ENCODE data around the gene TRHDE.

Gene TRHDE, protein sequence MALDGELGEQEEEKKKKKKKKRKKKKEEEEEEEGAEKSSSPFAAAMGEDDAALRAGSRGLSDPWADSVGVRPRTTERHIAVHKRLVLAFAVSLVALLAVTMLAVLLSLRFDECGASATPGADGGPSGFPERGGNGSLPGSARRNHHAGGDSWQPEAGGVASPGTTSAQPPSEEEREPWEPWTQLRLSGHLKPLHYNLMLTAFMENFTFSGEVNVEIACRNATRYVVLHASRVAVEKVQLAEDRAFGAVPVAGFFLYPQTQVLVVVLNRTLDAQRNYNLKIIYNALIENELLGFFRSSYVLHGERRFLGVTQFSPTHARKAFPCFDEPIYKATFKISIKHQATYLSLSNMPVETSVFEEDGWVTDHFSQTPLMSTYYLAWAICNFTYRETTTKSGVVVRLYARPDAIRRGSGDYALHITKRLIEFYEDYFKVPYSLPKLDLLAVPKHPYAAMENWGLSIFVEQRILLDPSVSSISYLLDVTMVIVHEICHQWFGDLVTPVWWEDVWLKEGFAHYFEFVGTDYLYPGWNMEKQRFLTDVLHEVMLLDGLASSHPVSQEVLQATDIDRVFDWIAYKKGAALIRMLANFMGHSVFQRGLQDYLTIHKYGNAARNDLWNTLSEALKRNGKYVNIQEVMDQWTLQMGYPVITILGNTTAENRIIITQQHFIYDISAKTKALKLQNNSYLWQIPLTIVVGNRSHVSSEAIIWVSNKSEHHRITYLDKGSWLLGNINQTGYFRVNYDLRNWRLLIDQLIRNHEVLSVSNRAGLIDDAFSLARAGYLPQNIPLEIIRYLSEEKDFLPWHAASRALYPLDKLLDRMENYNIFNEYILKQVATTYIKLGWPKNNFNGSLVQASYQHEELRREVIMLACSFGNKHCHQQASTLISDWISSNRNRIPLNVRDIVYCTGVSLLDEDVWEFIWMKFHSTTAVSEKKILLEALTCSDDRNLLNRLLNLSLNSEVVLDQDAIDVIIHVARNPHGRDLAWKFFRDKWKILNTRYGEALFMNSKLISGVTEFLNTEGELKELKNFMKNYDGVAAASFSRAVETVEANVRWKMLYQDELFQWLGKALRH

GRCh38 chr12:72272091-72272661, at the start of gene TRHDE:
TSS of gene TRHDE (plus strand) at chr12:72272370. CDS start at chr12:72272644, 274 bp downstream.
- peak; percentile 80 for DNase-seq (ENCODE audit: low spot score)

DNA sequence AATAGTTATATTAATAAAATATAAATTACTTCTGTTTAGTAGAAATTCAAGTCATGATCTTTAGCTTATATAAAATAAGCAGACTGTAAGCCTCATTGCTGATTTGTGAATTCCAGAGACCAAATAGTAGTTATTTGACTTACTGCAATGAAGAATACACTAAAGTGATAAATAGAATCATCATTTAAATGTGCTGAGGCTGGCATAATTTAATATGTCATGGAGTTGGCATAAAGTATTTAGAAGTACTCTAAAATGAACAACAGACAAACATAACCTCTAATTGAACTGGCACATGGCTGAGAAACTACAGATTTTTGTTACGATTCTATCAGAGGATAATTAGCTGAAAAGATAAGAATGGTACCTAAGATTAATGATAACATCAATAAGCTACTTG, 45.7 kb upstream of the TRHDE start:
- no peak for DNase-seq (ENCODE audit: low spot score)

- no peak for DNase-seq (ENCODE audit: low spot score)
Measured at GRCh38 chr12:72228424-72228823, 43.7 kb upstream of the TRHDE start.

DNA sequence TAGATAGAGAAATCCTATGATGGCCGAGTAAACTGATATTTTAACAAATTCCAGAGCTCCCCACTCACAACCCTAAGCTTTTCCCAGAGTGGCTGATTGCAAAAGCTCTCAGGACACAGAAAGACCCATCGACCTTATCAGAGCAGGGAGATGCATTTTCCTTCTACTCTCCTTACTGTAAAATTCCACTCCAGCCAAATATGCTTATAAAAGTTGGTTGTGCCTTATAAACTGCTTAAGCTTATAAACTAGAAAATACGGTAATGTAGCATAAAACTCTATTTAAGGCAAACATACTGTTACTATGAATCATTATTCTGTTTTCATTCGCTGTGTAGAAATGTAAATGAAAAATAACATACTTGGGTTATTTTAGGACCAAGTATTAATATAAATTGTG, 41.6 kb upstream of the TRHDE start:
- DNase-seq (ENCODE audit: low spot score) = no peak

GRCh38 chr12:72234886-72235285, 37.3 kb upstream of the TRHDE start:
- DNase-seq (ENCODE audit: low spot score) = no peak

- no peak for DNase-seq (ENCODE audit: low spot score)
Measured at GRCh38 chr12:72236071-72236705, 36.0 kb upstream of the TRHDE start.

- DNase-seq (ENCODE audit: low spot score) = no peak
Measured at GRCh38 chr12:72241552-72241951, 30.6 kb upstream of the TRHDE start.

GRCh38 chr12:72242946-72243345, 29.2 kb upstream of the TRHDE start:
- no peak for DNase-seq (ENCODE audit: low spot score)

- DNase-seq (ENCODE audit: low spot score) = no peak
Measured at GRCh38 chr12:72246370-72246769, 25.8 kb upstream of the TRHDE start.

GRCh38 chr12:72250346-72250745, 21.8 kb upstream of the TRHDE start:
- DNase-seq (ENCODE audit: low spot score) = no peak

DNA sequence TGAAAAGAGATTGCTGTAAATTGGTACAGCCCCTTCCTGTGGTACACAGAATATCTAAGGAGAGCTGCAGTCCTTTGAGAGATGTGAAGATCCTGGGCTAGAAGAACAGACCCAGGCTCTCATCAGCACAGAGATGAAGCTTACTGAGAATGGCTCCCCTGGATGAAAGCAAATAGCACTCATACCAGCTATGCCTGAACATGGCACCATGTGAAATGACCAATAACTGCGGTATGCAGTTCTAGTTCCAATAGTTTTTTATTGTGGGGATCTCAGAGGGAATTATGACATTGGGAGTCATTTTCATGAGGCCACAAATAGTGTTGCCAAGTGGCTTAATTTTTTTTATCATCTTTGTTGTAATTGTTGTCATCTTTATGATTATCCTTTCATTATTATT, 15.4 kb upstream of the TRHDE start:
- DNase-seq (ENCODE audit: low spot score) = no peak

DNA sequence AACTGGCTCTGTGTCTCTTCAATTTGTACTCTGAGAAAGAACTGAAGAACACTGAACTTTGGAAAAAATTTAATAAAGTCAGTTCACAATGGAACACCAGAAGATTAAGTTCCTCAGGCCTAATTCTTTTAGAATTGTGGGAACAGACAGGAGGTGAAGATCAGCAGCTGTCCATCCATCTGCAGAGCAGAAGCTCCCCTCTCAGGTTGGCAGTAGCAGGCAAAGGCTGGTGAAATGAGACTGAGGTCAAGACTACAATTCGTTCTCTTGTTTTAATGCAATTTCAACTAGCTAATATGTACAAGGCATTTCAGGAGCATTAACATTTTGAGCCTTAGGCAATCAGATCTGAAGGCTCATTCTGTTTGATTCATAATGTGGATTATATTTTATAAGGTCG, 10.3 kb upstream of the TRHDE start:
- DNase-seq (ENCODE audit: low spot score) = no peak

DNA sequence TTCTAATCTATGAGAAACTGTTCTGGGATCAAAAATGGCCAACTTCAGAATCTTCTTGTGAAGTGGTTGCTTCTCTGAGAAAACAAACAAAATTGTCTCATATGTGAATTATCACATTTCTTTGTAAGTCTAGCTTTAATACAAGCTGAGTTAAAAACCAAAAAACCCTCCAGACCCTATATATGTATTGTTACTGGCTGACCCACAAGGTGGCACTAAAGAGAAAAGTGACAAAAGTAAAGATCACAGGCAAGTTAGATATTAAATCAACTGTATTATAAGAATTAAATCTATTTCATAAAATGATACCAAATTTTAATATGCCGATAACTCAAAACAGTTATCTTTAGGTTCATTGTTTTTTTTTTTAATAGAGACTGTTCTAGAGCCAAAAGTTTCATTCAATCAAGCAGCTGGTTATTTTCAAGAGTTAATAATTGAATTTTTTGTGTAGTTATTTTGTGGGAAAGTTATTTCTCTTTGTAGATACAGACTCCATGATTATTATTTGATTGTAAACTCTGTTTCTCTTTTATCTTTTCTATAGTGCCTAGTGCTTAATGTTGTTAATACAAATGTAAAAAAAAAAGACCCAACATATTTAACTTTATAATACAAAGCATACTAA, 7.5 kb upstream of the TRHDE start:
- DNase-seq (ENCODE audit: low spot score) = peak; percentile 8

DNA sequence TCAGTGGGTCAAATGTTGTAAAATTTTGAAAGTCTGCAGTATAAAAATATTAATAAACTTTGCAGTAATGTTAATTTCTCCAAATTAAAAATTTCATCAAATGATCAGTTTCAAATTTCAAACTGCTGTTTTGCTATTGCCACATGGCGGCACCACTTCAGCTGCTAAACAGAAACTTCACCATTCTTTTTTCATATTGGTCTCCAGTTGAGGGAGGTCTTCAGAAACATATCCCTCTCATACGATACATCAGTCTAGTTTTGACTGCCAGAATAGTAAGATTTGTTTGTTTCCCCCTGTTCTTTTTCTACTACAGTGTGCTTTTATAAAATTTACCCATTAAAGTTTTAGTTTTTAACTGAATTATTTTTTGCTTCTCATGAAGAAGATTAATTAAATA, 4.2 kb upstream of the TRHDE start:
- DNase-seq (ENCODE audit: low spot score) = no peak

DNA sequence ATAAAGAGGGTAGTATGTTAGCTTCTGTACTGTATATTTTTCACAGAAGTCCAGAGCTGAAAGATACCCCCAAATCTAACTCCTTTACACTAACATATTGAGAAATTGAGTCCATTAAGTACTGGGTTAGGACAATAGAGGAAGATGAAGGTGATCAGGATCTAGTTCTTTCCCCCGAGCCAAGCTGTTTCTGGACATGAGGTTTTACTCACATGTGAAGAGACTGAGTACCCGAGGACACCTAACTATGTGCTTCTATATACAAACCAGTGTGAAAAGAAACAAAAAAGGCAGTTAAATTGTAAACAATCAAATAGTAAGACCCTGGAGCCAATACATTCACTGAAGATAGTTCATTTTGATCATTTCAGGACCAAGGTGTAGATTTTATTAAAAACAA, 3.8 kb upstream of the TRHDE start:
- no peak for DNase-seq (ENCODE audit: low spot score)

- DNase-seq (ENCODE audit: low spot score) = no peak
Measured at GRCh38 chr12:72269491-72269890, 2.7 kb upstream of the TRHDE start.

GRCh38 chr12:72270246-72270645, 1.9 kb upstream of the TRHDE start:
- no peak for DNase-seq (ENCODE audit: low spot score)

DNA sequence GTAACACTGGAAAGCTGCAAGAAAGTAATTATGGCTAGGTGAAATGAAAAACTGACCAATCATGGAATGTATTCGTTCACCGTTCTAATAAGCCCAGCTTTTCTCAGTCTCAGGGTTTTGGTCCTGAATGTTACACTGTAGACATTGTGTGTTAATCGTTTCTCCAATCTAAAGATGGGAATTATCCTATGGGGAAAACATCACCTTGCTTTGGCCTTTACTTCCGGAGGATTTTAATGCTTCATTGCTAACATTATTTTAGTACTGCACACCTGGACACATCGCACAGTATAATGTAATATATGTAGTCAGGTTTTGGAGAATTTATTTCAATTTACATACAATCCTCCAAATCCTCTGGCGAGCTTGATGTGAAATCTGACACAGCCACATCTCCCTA, 1.2 kb upstream of the TRHDE start:
- no peak for DNase-seq (ENCODE audit: low spot score)

DNA sequence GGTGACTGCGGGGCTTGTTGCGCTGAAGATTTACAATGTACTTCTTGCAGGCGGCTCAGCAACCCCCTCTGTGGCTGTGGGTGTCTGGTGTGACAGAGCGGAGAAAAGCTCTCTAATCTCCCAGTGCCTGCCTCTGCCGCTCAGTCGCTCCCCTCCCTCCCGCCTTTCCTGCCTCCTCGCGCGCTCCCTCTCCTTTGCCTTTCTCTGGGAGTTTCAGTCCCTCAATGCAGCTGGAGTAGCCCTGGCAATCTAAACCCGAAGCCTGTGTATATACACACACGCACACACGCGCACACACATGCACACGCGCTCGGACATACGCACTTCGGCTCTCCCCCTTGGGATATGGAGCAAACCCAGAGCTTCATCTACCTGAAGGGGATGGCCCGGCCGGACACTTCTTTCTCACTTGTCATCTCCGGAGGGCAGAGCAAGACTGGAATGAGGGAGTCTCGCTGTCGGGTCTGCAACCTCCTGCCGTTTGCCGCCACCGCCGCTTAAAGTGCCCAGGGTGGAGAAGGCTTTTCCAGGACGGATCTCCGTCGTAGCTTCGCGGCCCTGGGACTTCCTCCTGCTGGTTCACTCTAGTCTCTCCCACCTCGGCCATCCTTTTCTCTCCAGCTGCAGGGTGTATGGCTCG, 599 bp upstream of the TRHDE start:
- DNase-seq (ENCODE audit: low spot score) = peak; percentile 70

DNA sequence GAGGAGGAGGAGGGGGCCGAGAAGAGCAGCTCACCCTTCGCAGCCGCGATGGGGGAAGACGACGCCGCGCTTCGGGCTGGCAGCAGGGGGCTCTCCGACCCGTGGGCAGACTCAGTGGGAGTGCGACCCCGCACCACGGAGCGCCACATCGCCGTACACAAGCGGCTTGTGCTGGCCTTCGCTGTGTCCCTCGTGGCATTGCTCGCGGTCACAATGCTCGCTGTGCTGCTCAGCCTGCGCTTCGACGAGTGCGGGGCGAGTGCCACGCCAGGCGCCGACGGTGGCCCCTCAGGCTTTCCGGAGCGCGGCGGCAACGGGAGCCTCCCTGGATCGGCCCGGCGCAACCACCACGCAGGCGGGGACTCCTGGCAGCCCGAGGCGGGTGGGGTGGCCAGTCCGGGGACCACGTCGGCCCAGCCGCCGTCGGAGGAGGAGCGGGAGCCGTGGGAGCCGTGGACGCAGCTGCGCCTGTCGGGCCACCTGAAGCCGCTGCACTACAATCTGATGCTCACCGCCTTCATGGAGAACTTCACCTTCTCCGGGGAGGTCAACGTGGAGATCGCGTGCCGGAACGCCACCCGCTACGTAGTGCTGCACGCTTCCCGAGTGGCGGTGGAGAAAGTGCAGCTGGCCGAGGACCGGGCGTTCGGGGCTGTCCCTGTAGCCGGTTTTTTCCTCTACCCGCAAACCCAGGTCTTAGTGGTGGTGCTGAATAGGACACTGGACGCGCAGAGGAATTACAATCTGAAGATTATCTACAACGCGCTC, 745 bp downstream of the TRHDE start:
- DNase-seq (ENCODE audit: low spot score) = peak; percentile 37
